Activated T-cell treated with anti-CD3 and anti-CD28 coated beads, Interleukin-2, amount 50 U/mL, for 4 hours (primary cell): Measurements from ENCODE around the gene KLHL40. TPM values are rescaled to one million over a fixed set of nuclear protein-coding genes. Genes with fewer than 3 reads are reported as not detected.

ENCODE experiments used
- ATAC-seq, 2 donors: fragments of 200-7000 bp; cut with Tn5 transposase; one replicate each; pipeline ENCODE4 v1.10.0; 2021
- DNase-seq: peaks from one replicate; pipeline ENCODE4 v3.0.0-alpha.2; 2020
- H3K27me3 Mint-ChIP-seq: one replicate; pipeline ENCODE4 v1.8.0; 2021; ENCODE audit warnings: low read depth, mixed read lengths
- H3K36me3 Mint-ChIP-seq: one replicate; pipeline ENCODE4 v1.8.0; 2022; ENCODE audit warnings: mixed read lengths; ENCODE audit not compliant: insufficient read depth
- H3K4me1 Mint-ChIP-seq: one replicate; pipeline ENCODE4 v1.8.0; 2021; ENCODE audit warnings: low read depth, mixed read lengths
- H3K4me3 Mint-ChIP-seq: one replicate; pipeline ENCODE4 v1.8.0; 2021; ENCODE audit warnings: mild to moderate bottlenecking, moderate library complexity, mixed read lengths
- H3K9me3 Mint-ChIP-seq: one replicate; pipeline ENCODE4 v1.8.0; 2021; ENCODE audit warnings: mixed read lengths
- total RNA-seq, 3 donors: library from RNA; stranded (reverse); gene quantifications; one replicate each; pipeline ENCODE4 v1.2.1, GENCODE V29; 2021

KLHL40 gene
- not detected for total RNA-seq

DNA sequence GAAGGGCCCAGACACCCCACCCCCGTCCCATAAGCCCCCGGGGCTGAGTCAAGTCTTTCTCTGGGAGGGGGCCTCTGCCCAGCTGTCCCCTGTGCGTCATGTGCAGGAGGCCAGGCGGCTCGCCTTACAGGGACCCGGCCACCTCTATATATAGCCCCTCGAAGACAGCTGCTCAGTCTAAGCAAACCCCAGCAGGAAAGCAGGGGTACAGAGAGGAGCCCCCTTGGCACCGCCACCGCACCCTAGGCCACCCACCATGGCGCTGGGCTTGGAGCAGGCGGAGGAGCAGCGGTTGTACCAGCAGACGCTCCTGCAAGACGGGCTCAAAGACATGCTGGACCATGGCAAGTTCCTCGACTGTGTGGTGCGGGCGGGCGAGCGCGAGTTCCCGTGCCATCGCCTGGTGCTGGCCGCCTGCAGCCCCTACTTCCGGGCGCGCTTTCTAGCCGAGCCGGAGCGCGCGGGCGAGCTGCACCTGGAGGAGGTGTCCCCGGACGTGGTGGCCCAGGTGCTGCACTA lies at the start of gene KLHL40:
TSS of gene KLHL40 (plus strand) at position 175 of the 519 bp plus-strand sequence. CDS start at position 257, 82 bp downstream.
- H3K36me3 Mint-ChIP-seq: no peaks in the 10 kb centered on the region
- H3K4me1 Mint-ChIP-seq: peaks cover 2% of the 10 kb centered on the region
- ATAC-seq (no peak), DNase-seq (no peak)
- H3K4me3 Mint-ChIP-seq: peak within 1 kb of the TSS; percentile 62
- H3K27me3 Mint-ChIP-seq: peaks cover 22% of the 10 kb centered on the region
- H3K9me3 Mint-ChIP-seq: no peaks in the 10 kb centered on the region

GRCh38 chr3:42637001-42637400 lies 48.3 kb upstream of the KLHL40 start:
- H3K36me3 Mint-ChIP-seq: peaks cover 30% of the 10 kb centered on the region
- DNase-seq (no peak), ATAC-seq (no peak)
- H3K4me1 Mint-ChIP-seq: peaks cover 21% of the 10 kb centered on the region
- H3K27me3 Mint-ChIP-seq: no peaks in the 10 kb centered on the region
- no peaks in the 10 kb centered on the region for H3K9me3 Mint-ChIP-seq
- no peak overlapping the region for H3K4me3 Mint-ChIP-seq

DNA sequence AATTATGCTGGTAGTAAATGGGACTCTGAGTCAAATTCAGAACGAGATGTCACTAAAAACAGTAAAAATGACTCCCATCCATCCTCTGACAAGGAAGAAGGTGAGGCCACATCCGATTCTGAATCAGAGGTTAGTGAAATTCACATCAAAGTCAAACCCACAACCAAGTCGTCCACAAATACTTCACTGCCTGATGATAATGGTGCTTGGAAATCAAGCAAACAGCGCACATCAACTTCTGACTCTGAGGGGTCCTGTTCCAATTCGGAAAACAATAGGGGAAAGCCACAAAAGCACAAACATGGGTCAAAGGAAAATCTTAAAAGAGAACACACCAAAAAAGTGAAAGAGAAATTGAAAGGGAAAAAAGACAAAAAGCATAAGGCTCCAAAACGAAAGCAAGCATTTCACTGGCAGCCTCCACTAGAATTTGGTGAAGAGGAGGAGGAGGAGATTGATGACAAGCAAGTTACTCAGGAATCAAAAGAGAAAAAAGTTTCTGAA lies 46.9 kb upstream of the KLHL40 start:
- no peak overlapping the region for H3K4me3 Mint-ChIP-seq
- DNase-seq (no peak), ATAC-seq (peak; percentile 90 to 91)
- peaks cover 30% of the 10 kb centered on the region for H3K36me3 Mint-ChIP-seq
- H3K9me3 Mint-ChIP-seq: no peaks in the 10 kb centered on the region
- H3K27me3 Mint-ChIP-seq: no peaks in the 10 kb centered on the region
- H3K4me1 Mint-ChIP-seq: peaks cover 23% of the 10 kb centered on the region

GRCh38 chr3:42639192-42639591 lies 46.1 kb upstream of the KLHL40 start:
- no peaks in the 10 kb centered on the region for H3K9me3 Mint-ChIP-seq
- DNase-seq: no peak
- no peak for ATAC-seq
- no peaks in the 10 kb centered on the region for H3K27me3 Mint-ChIP-seq
- peaks cover 20% of the 10 kb centered on the region for H3K4me1 Mint-ChIP-seq
- H3K4me3 Mint-ChIP-seq: no peak overlapping the region
- H3K36me3 Mint-ChIP-seq: peaks cover 25% of the 10 kb centered on the region

GRCh38 chr3:42640129-42640528 lies 45.2 kb upstream of the KLHL40 start:
- H3K27me3 Mint-ChIP-seq: no peaks in the 10 kb centered on the region
- H3K4me3 Mint-ChIP-seq: no peak overlapping the region
- DNase-seq (no peak), ATAC-seq (no peak)
- H3K9me3 Mint-ChIP-seq: no peaks in the 10 kb centered on the region
- H3K4me1 Mint-ChIP-seq: peaks cover 16% of the 10 kb centered on the region
- H3K36me3 Mint-ChIP-seq: peaks cover 31% of the 10 kb centered on the region

DNA sequence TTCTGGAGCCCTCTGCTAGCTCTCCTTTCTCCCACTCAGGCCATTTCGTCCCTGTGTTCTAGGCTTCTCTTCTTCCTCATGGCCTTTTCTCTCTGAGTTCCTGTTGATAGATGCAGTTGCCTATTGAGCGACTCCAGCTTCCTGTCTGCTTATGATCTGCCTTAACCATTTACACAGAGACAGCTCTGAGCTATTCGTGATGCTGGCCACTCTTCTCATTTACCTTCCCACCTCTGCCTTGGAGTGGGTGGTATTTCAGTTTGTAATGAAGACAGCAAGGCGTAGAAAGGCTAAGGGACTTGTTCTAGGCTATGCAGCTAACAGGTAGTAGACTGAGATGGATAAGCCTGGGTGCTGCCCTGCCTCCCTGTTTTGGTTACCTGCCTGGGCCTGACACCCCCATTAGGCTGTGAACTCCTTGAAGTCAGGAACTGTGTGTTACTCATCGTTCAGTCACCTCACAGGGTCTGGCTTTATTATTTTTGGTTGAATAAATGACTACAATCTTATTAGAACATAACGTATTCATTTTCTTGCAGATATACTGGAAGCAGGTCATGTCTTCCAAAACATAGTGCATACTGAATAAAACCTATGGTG lies 44.5 kb upstream of the KLHL40 start:
- H3K36me3 Mint-ChIP-seq: peaks cover 29% of the 10 kb centered on the region
- no peaks in the 10 kb centered on the region for H3K9me3 Mint-ChIP-seq
- H3K4me3 Mint-ChIP-seq: no peak overlapping the region
- DNase-seq: no peak
- ATAC-seq: no peak
- no peaks in the 10 kb centered on the region for H3K27me3 Mint-ChIP-seq
- peaks cover 12% of the 10 kb centered on the region for H3K4me1 Mint-ChIP-seq

- DNase-seq (no peak), ATAC-seq (no peak)
- Mint-ChIP-seq H3K36me3 (peaks cover 26% of the 10 kb centered on the region), H3K4me1 (peaks cover 10% of the 10 kb centered on the region), H3K4me3 (no peak overlapping the region), H3K9me3 (no peaks in the 10 kb centered on the region), H3K27me3 (no peaks in the 10 kb centered on the region)
Measured at GRCh38 chr3:42647821-42648459, 37.4 kb upstream of the KLHL40 start.

- peaks cover 18% of the 10 kb centered on the region for H3K4me1 Mint-ChIP-seq
- no peaks in the 10 kb centered on the region for H3K27me3 Mint-ChIP-seq
- ATAC-seq (no peak), DNase-seq (no peak)
- no peaks in the 10 kb centered on the region for H3K9me3 Mint-ChIP-seq
- H3K36me3 Mint-ChIP-seq: peaks cover 19% of the 10 kb centered on the region
- no peak overlapping the region for H3K4me3 Mint-ChIP-seq
Measured at GRCh38 chr3:42649006-42649405, 36.3 kb upstream of the KLHL40 start.

- Mint-ChIP-seq H3K4me3 (no peak overlapping the region), H3K36me3 (peaks cover 14% of the 10 kb centered on the region), H3K9me3 (no peaks in the 10 kb centered on the region), H3K27me3 (no peaks in the 10 kb centered on the region), H3K4me1 (peaks cover 18% of the 10 kb centered on the region)
- DNase-seq: no peak
- no peak for ATAC-seq
Measured at GRCh38 chr3:42649783-42650182, 35.6 kb upstream of the KLHL40 start.

DNA sequence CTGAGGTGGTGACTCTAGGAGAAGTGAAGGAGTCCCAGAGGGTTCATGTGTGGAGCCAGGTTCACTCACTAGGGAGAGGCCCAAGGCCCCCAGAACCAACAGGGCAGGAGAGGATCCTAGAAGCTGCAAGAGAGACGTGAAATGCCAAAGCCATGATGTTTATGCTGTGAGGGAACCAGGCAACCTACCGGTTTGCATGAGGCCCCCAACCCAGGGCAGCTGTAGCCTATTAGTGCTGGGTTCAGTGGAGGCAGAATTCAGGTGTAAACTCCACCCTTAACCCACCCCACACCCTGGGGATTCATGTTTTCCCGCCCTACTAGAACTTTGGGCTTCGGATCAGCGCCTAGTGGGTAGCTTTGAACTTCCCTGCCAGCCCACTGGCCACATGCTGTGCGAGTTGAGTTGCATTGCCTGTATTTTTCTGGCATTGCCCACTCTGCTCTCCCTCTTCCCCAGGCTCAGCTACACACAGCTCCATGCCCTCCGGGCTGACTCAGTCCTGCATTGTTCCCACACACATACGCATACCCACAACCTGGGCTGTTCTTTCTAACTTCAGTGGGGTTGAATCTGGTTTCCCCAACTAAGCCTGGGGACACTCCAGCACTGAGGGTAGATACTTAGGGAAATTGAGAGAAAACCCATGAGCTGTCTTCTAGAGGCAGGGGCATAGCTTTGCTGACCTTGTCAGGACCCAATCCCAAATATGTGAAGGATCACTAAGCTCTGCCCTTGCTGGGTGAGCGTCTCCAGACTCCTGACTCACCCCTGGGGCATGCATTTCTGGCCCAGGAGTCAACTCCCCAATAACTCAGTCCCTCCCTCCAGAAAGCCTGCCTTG lies 33.9 kb upstream of the KLHL40 start:
- Mint-ChIP-seq H3K9me3 (no peaks in the 10 kb centered on the region), H3K4me3 (no peak overlapping the region), H3K27me3 (no peaks in the 10 kb centered on the region), H3K36me3 (peaks cover 8% of the 10 kb centered on the region), H3K4me1 (peaks cover 19% of the 10 kb centered on the region)
- ATAC-seq (no peak), DNase-seq (no peak)

GRCh38 chr3:42652251-42652610 lies 33.1 kb upstream of the KLHL40 start:
- H3K4me3 Mint-ChIP-seq: no peak overlapping the region
- no peak for ATAC-seq
- no peak for DNase-seq
- H3K36me3 Mint-ChIP-seq: peaks cover 4% of the 10 kb centered on the region
- peaks cover 14% of the 10 kb centered on the region for H3K4me1 Mint-ChIP-seq
- H3K27me3 Mint-ChIP-seq: no peaks in the 10 kb centered on the region
- H3K9me3 Mint-ChIP-seq: no peaks in the 10 kb centered on the region

DNA sequence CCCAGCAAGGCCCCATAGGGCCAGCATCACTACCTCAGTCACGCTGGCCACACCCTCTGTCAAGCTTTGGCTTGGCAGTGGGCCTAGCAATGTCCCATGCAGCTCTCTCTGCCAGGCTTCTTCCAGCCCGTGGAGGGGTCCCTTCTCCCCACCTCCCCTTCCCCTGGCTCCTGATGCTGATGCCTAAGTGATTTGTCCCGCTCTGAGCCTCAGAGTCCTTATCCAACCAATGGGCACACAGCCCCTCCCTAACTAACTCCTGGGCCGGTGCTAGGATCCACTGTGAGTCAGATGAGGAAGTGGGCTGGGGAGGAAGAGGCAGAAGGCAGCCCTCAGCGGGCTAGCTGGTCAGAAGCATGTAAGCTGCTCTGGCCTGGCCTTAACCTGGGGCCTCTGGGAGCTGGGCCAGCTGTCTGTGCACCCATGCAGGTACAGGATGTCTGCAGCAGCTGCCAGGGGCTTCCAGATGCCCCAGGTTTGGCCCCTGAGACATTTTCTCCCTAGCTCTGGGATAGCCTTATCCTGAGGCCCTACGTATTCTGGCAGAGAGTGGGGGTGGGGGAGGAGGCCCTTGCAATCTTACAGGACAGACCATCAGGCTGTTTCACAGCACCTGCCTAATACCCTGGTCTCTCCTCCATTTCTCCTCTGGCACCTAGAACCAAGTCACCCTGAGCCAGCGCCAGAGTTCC lies 32.6 kb upstream of the KLHL40 start:
- no peak for DNase-seq
- ATAC-seq: no peak
- Mint-ChIP-seq H3K36me3 (peaks cover 3% of the 10 kb centered on the region), H3K4me1 (peaks cover 14% of the 10 kb centered on the region), H3K4me3 (peak overlapping the region; percentile 84), H3K9me3 (no peaks in the 10 kb centered on the region), H3K27me3 (no peaks in the 10 kb centered on the region)

GRCh38 chr3:42653303-42653559 lies 32.1 kb upstream of the KLHL40 start:
- peak overlapping the region; percentile 84 for H3K4me3 Mint-ChIP-seq
- H3K36me3 Mint-ChIP-seq: no peaks in the 10 kb centered on the region
- H3K4me1 Mint-ChIP-seq: peaks cover 12% of the 10 kb centered on the region
- H3K27me3 Mint-ChIP-seq: no peaks in the 10 kb centered on the region
- ATAC-seq: no peak
- no peak for DNase-seq
- no peaks in the 10 kb centered on the region for H3K9me3 Mint-ChIP-seq
